Mammary epithelial cell (primary cell): ENCODE measurements around the gene MAPK11.

Experiments
- EZH2 ChIP-seq: IDR thresholded peaks from 2 replicates; pipeline ENCODE4 v1.6.1; 2012; ENCODE audit warnings: low read length, inconsistent platforms, borderline replicate concordance
- TF ChIP-seq, protein P1 (sequence below), 2 donors: IDR thresholded peaks in 1 of 2; conservative IDR thresholded peaks in 1 of 2; 2 replicates each; pipeline ENCODE4 v1.5.1; 2011 to 2012; ENCODE audit warnings: inconsistent platforms in 2 of 2, low read length in 2 of 2, mild to moderate bottlenecking in 2 of 2, control low read depth in 1 of 2, low read depth in 1 of 2; ENCODE audit not compliant: insufficient read depth in 1 of 2; ENCODE audit errors: extremely low read depth in 1 of 2

DNA sequence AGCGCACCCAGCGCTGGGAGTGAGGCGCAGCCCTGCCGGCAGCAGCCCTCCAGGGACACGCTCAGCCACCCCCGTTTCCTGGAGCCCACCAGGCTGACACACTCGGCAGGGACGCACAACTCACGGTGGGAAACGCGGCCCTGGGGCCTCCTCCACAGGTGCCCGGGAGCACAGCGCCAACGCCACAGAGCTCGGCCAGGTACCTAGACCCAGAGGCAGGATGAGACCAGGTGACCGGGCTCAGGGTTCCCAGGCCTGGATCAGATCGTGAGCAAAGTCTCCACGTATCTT lies 43.4 kb downstream of the MAPK11 start:
- TF ChIP-seq, protein P1, sequence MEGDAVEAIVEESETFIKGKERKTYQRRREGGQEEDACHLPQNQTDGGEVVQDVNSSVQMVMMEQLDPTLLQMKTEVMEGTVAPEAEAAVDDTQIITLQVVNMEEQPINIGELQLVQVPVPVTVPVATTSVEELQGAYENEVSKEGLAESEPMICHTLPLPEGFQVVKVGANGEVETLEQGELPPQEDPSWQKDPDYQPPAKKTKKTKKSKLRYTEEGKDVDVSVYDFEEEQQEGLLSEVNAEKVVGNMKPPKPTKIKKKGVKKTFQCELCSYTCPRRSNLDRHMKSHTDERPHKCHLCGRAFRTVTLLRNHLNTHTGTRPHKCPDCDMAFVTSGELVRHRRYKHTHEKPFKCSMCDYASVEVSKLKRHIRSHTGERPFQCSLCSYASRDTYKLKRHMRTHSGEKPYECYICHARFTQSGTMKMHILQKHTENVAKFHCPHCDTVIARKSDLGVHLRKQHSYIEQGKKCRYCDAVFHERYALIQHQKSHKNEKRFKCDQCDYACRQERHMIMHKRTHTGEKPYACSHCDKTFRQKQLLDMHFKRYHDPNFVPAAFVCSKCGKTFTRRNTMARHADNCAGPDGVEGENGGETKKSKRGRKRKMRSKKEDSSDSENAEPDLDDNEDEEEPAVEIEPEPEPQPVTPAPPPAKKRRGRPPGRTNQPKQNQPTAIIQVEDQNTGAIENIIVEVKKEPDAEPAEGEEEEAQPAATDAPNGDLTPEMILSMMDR (conservative IDR thresholded peaks at IDR 0.05 in 1 of 2, IDR thresholded peaks at IDR 0.05 in 1 of 2; ENCODE audit: extremely low read depth in 1 of 2, insufficient read depth in 1 of 2, low read depth in 1 of 2, low read length in 2 of 2) = no peak
- no peak for TF ChIP-seq EZH2
